H1 (cell line): ENCODE data around the gene ALDH1A2. TPM values are rescaled to one million over a fixed set of nuclear protein-coding genes. Genes with fewer than 3 reads are reported as not detected.

ENCODE experiments used
- CTCF ChIA-PET: fragments of 300-600 bp; sonication (Branson Sonifier 250); formaldehyde crosslinking; loops from one replicate; lab custom pipeline; 2021; ENCODE audit not compliant: partially characterized antibody; lab: Charles Lee
- POLR2A ChIA-PET: fragments of 300-600 bp; sonication (Branson Sonifier 250); formaldehyde crosslinking; loops from one replicate; lab custom pipeline; 2021; ENCODE audit warnings: inconsistent platforms; ENCODE audit not compliant: partially characterized antibody; lab: Charles Lee
- DNase-seq, 2 experiments: peaks; one replicate each; pipeline versions ENCODE4 v3.0.0 to v3.0.0-alpha.2; 2010 to 2022; ENCODE audit warnings: low spot score in 2 of 2, low read depth in 1 of 2, mixed read lengths in 1 of 2
- FAIRE-seq: peaks from 2 replicates; lab custom pipeline; 2011; peaks lifted over from hg19 to GRCh38; lab: Jason Lieb, UNC
- H2AFZ ChIP-seq: 2 replicates; pipeline ENCODE4 v1.8.1; 2012; ENCODE audit warnings: low read length, inconsistent platforms
- H2AK5ac ChIP-seq: 2 replicates; pipeline ENCODE4 v1.6.1; 2013; ENCODE audit warnings: low read depth, low read length
- H2BK120ac ChIP-seq: replicated peaks from 2 replicates; pipeline ENCODE3; 2013; ENCODE audit warnings: low read depth, low read length, inconsistent platforms
- H2BK12ac ChIP-seq: 2 replicates; pipeline ENCODE4 v1.6.1; 2013; ENCODE audit warnings: low read depth, low read length
- H2BK15ac ChIP-seq: 2 replicates; pipeline ENCODE4 v1.6.1; 2013; ENCODE audit warnings: low read length
- H2BK20ac ChIP-seq: 2 replicates; pipeline ENCODE4 v1.6.1; 2013; ENCODE audit warnings: low read length
- H2BK5ac ChIP-seq: 2 replicates; pipeline ENCODE4 v1.6.1; 2013; ENCODE audit warnings: low read depth, low read length
- H3K14ac ChIP-seq: 2 replicates; pipeline ENCODE4 v1.6.1; 2013; ENCODE audit warnings: inconsistent platforms; ENCODE audit not compliant: insufficient read length
- H3K18ac ChIP-seq: 2 replicates; pipeline ENCODE4 v1.6.1; 2013; ENCODE audit warnings: low read length; ENCODE audit errors: extremely low read depth
- H3K23ac ChIP-seq: 2 replicates; pipeline ENCODE4 v1.6.1; 2013; ENCODE audit warnings: inconsistent platforms; ENCODE audit not compliant: insufficient read length
- H3K23me2 ChIP-seq: 2 replicates; pipeline ENCODE4 v1.6.1; 2013; ENCODE audit warnings: low read depth, low read length
- H3K27ac ChIP-seq: 2 replicates; pipeline ENCODE4 v1.6.1; 2011; ENCODE audit warnings: low read depth, low read length, inconsistent platforms
- H3K27me3 ChIP-seq, 4 experiments: replicated peaks in 1 of 4; 1 replicate in 1 of 4; 2 replicates in 3 of 4; pipeline versions ENCODE4 v1.6.1 to v1.8.1; 2011 to 2013; ENCODE audit warnings: low read length in 3 of 4, mild to moderate bottlenecking in 3 of 4, inconsistent platforms in 2 of 4, mixed read lengths in 2 of 4, moderate library complexity in 1 of 4; ENCODE audit not compliant: control insufficient read depth in 3 of 4, insufficient read depth in 3 of 4; ENCODE audit errors: extremely low read depth in 1 of 4
- H3K36me3 ChIP-seq, 4 experiments: 2 replicates each; pipeline versions ENCODE4 v1.6.1 to v1.8.1; 2011 to 2013; ENCODE audit warnings: mild to moderate bottlenecking in 4 of 4, low read length in 3 of 4, moderate library complexity in 2 of 4, control low read depth in 1 of 4, inconsistent platforms in 1 of 4; ENCODE audit not compliant: insufficient read depth in 4 of 4, control insufficient read depth in 2 of 4
- H3K4ac ChIP-seq: replicated peaks from 2 replicates; pipeline ENCODE3; 2013; ENCODE audit warnings: low read length, low read depth, mixed read lengths, inconsistent platforms; ENCODE audit not compliant: insufficient read length
- H3K4me1 ChIP-seq, 4 experiments: replicated peaks in 1 of 4; 1 replicate in 1 of 4; 2 replicates in 3 of 4; pipeline versions ENCODE4 v1.6.1 to v1.8.1; 2011 to 2013; ENCODE audit warnings: low read length in 3 of 4, inconsistent platforms in 2 of 4, mixed read lengths in 1 of 4; ENCODE audit not compliant: insufficient read depth in 4 of 4, control insufficient read depth in 3 of 4
- H3K4me2 ChIP-seq, 2 experiments: 2 replicates each; pipeline versions ENCODE4 v1.6.1 to v1.8.1; 2011 to 2013; ENCODE audit warnings: low read depth in 2 of 2, low read length in 2 of 2, control low read depth in 1 of 2, inconsistent platforms in 1 of 2, mild to moderate bottlenecking in 1 of 2; ENCODE audit not compliant: insufficient read depth in 1 of 2
- H3K4me3 ChIP-seq, 4 experiments: fragments of 200-600, 300-600 bp in 1 of 4; sonication (generic), shearing (Covaris generic), sonication (Bioruptor Twin) in 1 of 4; 2 replicates each; pipeline versions ENCODE4 v1.5.1 to v1.8.1; 2011 to 2016; ENCODE audit warnings: low read length in 4 of 4, low read depth in 3 of 4, control low read depth in 2 of 4, inconsistent platforms in 2 of 4, mild to moderate bottlenecking in 2 of 4, mixed read lengths in 1 of 4, moderate library complexity in 1 of 4; ENCODE audit not compliant: insufficient read depth in 2 of 4; ENCODE audit errors: extremely low read depth in 1 of 4
- H3K56ac ChIP-seq: replicated peaks from 2 replicates; pipeline ENCODE3; 2013; ENCODE audit warnings: low read depth, mild to moderate bottlenecking, mixed read lengths, low read length, inconsistent platforms; ENCODE audit not compliant: insufficient read length
- H3K79me1 ChIP-seq: 2 replicates; pipeline ENCODE4 v1.6.1; 2013; ENCODE audit warnings: low read depth, low read length, control low read depth
- H3K79me2 ChIP-seq, 2 experiments: 2 replicates each; pipeline versions ENCODE4 v1.6.1 to v1.8.1; 2012 to 2013; ENCODE audit warnings: low read length in 2 of 2, mild to moderate bottlenecking in 2 of 2, inconsistent platforms in 1 of 2; ENCODE audit not compliant: insufficient read depth in 2 of 2, control insufficient read depth in 1 of 2
- H3K9ac ChIP-seq, 4 experiments: replicated peaks in 1 of 4; 1 replicate in 1 of 4; 2 replicates in 3 of 4; pipeline versions ENCODE4 v1.6.1 to v1.8.1; 2011 to 2013; ENCODE audit warnings: low read depth in 3 of 4, low read length in 3 of 4, control low read depth in 2 of 4, mild to moderate bottlenecking in 2 of 4, moderate library complexity in 2 of 4, inconsistent platforms in 1 of 4; ENCODE audit errors: extremely low read depth in 1 of 4
- H3K9me3 ChIP-seq, 2 experiments: 2 replicates each; pipeline versions ENCODE4 v1.6.1 to v1.8.1; 2012 to 2013; ENCODE audit warnings: mild to moderate bottlenecking in 2 of 2, moderate library complexity in 2 of 2, control low read depth in 1 of 2, inconsistent platforms in 1 of 2, low read depth in 1 of 2, low read length in 1 of 2, mixed read lengths in 1 of 2; ENCODE audit not compliant: insufficient read depth in 2 of 2
- H4K20me1 ChIP-seq, 2 experiments: replicated peaks in 1 of 2; 2 replicates each; pipeline versions ENCODE3 to v1.8.1; 2011 to 2013; ENCODE audit warnings: inconsistent platforms in 2 of 2, low read length in 2 of 2, mild to moderate bottlenecking in 1 of 2; ENCODE audit not compliant: insufficient read depth in 2 of 2, control insufficient read depth in 1 of 2
- H4K5ac ChIP-seq: 2 replicates; pipeline ENCODE4 v1.6.1; 2013; ENCODE audit warnings: low read length, low read depth, mixed read lengths, inconsistent platforms; ENCODE audit not compliant: insufficient read length
- H4K8ac ChIP-seq: 2 replicates; pipeline ENCODE4 v1.8.0; 2013; ENCODE audit warnings: mild to moderate bottlenecking, moderate library complexity, low read length, inconsistent platforms; ENCODE audit not compliant: insufficient read depth; ENCODE audit errors: extremely low read depth
- H4K91ac ChIP-seq: replicated peaks from 2 replicates; pipeline ENCODE3; 2013; ENCODE audit warnings: low read length, mixed read lengths, inconsistent platforms; ENCODE audit not compliant: insufficient read length
- CHD2 ChIP-seq: IDR thresholded peaks from 2 replicates; pipeline ENCODE4 v1.6.1; 2012; ENCODE audit warnings: low read length, improper control_type of control experiment
- FOSL1 ChIP-seq: IDR thresholded peaks from 2 replicates; pipeline ENCODE4 v1.6.1; 2011; ENCODE audit warnings: mild to moderate bottlenecking, low read depth, low read length, moderate library complexity; ENCODE audit not compliant: insufficient read depth
- KDM5A ChIP-seq: fragments of 200-600 bp; IDR thresholded peaks from 2 replicates; pipeline ENCODE4 v1.7.1; 2012; ENCODE audit warnings: mild to moderate bottlenecking, low read length, inconsistent platforms, mixed read lengths
- POU5F1 ChIP-seq: IDR thresholded peaks from 2 replicates; pipeline ENCODE4 v1.6.1; 2011; ENCODE audit warnings: low read depth, mild to moderate bottlenecking, low read length, moderate library complexity
- SIX5 ChIP-seq: IDR thresholded peaks from 2 replicates; pipeline ENCODE4 v1.6.1; 2011; ENCODE audit warnings: mild to moderate bottlenecking, low read depth, low read length
- SUZ12 ChIP-seq: fragments of 200-600 bp; sonication (generic); IDR thresholded peaks from 2 replicates; pipeline ENCODE4 v1.6.1; 2012; ENCODE audit warnings: mild to moderate bottlenecking, inconsistent platforms, low read length, moderate library complexity, mixed read lengths
- WGBS, 2 experiments: shearing (Covaris generic) in 1 of 2; methylation state at CpG; one replicate each; pipeline versions ENCODE4 v1.1.6 to v1.1.7; 2013 to 2015; ENCODE audit warnings: low lambda C conversion rate in 2 of 2, mixed read lengths in 2 of 2, inconsistent platforms in 1 of 2, low coverage in 1 of 2, missing lambda C conversion rate in 1 of 2; ENCODE audit not compliant: insufficient replicate concordance in 2 of 2, insufficient coverage in 1 of 2, insufficient read length in 1 of 2; ENCODE audit errors: extremely low coverage in 1 of 2, missing lambda C conversion rate in 1 of 2; 5-methylcytosine and 5-hydroxymethylcytosine counted together
- polyA plus RNA-seq, 7 experiments: library from polyadenylated mRNA; depleted of rRNA in 3 of 7; stranded (reverse) in 5 of 7; unstranded in 2 of 7; fragments of >200 nt in 5 of 7; fragments of 200-250 nt in 2 of 7; gene quantifications; 1 replicate in 5 of 7; 2 replicates in 1 of 7; 4 replicates in 1 of 7; pipeline versions ENCODE4 v1.2.1 to v1.2.3, GENCODE V29; 2011 to 2013; ENCODE audit warnings: missing spikeins in 2 of 7, mixed read lengths in 2 of 7
- total RNA-seq: library from RNA; stranded (reverse); fragmentation: NEBNext Ultra II Directional; extraction: Animal tissue kit (Norgen Biotek cat#: 25700); gene quantifications from 2 replicates; pipeline ENCODE4 v1.2.1, GENCODE V29; 2021
- TF ChIP-seq, protein P1 (sequence below): IDR thresholded peaks from 2 replicates; pipeline ENCODE4 v1.6.1; 2012; ENCODE audit warnings: low read length, inconsistent platforms
- TF ChIP-seq, protein P2 (sequence below): IDR thresholded peaks from 2 replicates; pipeline ENCODE4 v1.6.1; 2011; ENCODE audit warnings: low read depth, mild to moderate bottlenecking, low read length; ENCODE audit not compliant: insufficient read depth

The ALDH1A2 gene
- total and polyA plus RNA-seq, 2 of the 8 experiments (the other 6 are each of a cell fraction or from before 2014, with no cell fraction given), result 0.06 to 0.24 TPM

DNA sequence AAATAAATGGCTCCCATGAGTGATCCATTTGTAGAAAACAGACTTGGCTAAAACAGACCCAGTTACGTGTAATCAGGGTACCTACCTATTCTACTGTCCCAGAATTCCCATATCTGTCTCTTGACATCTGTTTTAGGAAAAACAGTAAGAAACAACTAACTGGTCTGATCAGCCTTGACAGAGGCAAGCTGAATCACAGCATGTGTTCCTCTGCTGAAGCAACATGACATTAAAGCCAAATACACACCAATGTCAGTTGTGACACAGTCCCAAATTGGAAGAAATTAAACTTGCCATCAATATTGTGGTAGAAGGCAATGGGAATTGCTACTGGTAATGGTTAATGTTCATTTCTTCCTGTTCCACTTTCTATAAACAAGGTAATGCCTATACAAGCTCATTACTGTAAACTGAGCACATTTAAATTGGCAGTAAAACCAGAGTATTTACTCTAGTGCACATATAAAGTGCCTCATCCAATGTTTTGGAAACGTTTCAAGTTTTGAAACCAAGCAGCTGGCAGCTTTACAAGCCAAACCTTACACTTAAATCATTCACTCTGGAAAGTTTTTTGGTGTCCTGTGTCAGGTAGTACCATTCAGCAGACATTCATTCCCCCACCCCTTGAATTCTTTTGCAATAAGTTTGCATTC is 27.0 kb downstream of the ALDH1A2 start:
- Histone ChIP-seq H3K36me3 (no peaks in the 10 kb centered on the region), H4K91ac (no peak overlapping the region), H3K79me2 (no peaks in the 10 kb centered on the region), H3K4me1 (0 out of 7 replicates have a peak, but pooled peaks cover 0 to 2% (median 0%) of the 10 kb centered on the region in 4 experiments), H3K4me3 (no peak overlapping the region), H4K8ac (no peak overlapping the region), H3K9me3 (no peaks in the 10 kb centered on the region), H4K5ac (no peak overlapping the region), H4K20me1 (peaks cover 0 to 1% of the 10 kb centered on the region in 2 experiments), H3K79me1 (no peaks in the 10 kb centered on the region), H3K56ac (no peak overlapping the region), H2AFZ (no peak overlapping the region), H2BK120ac (no peak overlapping the region), H2BK15ac (no peak overlapping the region), H2AK5ac (no peak overlapping the region), H3K9ac (no peak overlapping the region), H3K23ac (no peak overlapping the region), H3K4ac (no peak overlapping the region), H3K27ac (no peak overlapping the region), H3K27me3 (no peaks in the 10 kb centered on the region), H3K4me2 (no peak overlapping the region), H3K14ac (no peak overlapping the region), H3K23me2 (peaks cover 2% of the 10 kb centered on the region; the same call in 1 of the 2 replicates), H2BK20ac (no peak overlapping the region), H3K18ac (no peak overlapping the region), H2BK12ac (no peak overlapping the region), H2BK5ac (no peak overlapping the region)
- POLR2A ChIA-PET, result no interaction called here
- WGBS, 2 experiments, result 84% methylated on average over 2 of the region's 2 CpGs; no CpG with 5 or more reads in 1 of the 2 experiments
- FAIRE-seq, result no peak
- TF ChIP-seq, protein P1, sequence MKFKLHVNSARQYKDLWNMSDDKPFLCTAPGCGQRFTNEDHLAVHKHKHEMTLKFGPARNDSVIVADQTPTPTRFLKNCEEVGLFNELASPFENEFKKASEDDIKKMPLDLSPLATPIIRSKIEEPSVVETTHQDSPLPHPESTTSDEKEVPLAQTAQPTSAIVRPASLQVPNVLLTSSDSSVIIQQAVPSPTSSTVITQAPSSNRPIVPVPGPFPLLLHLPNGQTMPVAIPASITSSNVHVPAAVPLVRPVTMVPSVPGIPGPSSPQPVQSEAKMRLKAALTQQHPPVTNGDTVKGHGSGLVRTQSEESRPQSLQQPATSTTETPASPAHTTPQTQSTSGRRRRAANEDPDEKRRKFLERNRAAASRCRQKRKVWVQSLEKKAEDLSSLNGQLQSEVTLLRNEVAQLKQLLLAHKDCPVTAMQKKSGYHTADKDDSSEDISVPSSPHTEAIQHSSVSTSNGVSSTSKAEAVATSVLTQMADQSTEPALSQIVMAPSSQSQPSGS, result no peak
- TF ChIP-seq FOSL1 (no peak), POU5F1 (no peak), SUZ12 (no peak), KDM5A (no peak), SIX5 (no peak), CHD2 (no peak)
- TF ChIP-seq, protein P2, sequence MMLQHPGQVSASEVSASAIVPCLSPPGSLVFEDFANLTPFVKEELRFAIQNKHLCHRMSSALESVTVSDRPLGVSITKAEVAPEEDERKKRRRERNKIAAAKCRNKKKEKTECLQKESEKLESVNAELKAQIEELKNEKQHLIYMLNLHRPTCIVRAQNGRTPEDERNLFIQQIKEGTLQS, result no peak
- no peak for DNase-seq
- CTCF ChIA-PET, result interaction anchor here (0.6 to 0.9 kb wide), 3 partner anchors 28 to 285 kb away, joined by 3 to 4 read pairs (median 3); no protein-coding TSS in a partner anchor
